ENCODE results near the gene CANT1. TPM values are rescaled to one million over a fixed set of nuclear protein-coding genes. Genes with fewer than 3 reads are reported as not detected.

CANT1 gene
- total RNA-seq, 1 donor from 2014 or later: 72.1 TPM

GRCh38 chr17:79023886-79024771 lies 14.6 kb upstream of the CANT1 start, which contains the start of gene C1QTNF1:
C1QTNF1 (plus strand) TSS chr17:79024169; CDS start chr17:79043969, 19,800 bp downstream.
- TF ChIP-seq, protein P1, sequence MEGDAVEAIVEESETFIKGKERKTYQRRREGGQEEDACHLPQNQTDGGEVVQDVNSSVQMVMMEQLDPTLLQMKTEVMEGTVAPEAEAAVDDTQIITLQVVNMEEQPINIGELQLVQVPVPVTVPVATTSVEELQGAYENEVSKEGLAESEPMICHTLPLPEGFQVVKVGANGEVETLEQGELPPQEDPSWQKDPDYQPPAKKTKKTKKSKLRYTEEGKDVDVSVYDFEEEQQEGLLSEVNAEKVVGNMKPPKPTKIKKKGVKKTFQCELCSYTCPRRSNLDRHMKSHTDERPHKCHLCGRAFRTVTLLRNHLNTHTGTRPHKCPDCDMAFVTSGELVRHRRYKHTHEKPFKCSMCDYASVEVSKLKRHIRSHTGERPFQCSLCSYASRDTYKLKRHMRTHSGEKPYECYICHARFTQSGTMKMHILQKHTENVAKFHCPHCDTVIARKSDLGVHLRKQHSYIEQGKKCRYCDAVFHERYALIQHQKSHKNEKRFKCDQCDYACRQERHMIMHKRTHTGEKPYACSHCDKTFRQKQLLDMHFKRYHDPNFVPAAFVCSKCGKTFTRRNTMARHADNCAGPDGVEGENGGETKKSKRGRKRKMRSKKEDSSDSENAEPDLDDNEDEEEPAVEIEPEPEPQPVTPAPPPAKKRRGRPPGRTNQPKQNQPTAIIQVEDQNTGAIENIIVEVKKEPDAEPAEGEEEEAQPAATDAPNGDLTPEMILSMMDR (IDR thresholded peaks at IDR 0.05; ENCODE audit: insufficient read depth, low read depth, low read length): no peak
- peak; percentile 62 for TF ChIP-seq EZH2 (IDR thresholded peaks at IDR 0.05; ENCODE audit: insufficient read depth, low read length)
- no peak for DNase-seq (ENCODE audit: low read depth)

GRCh38 chr17:79023180-79023705 lies 13.7 kb upstream of the CANT1 start:
- Histone ChIP-seq H3K4me3 (ENCODE audit: insufficient read depth, low read depth, low read length) (no peak overlapping the region), H3K79me2 (ENCODE audit: insufficient read depth, low read length) (no peaks in the 10 kb centered on the region), H2AFZ (ENCODE audit: low read depth, low read length) (no peak overlapping the region), H3K27ac (ENCODE audit: low read depth, low read length) (no peak overlapping the region), H3K4me2 (ENCODE audit: low read length) (peak overlapping the region; percentile 96), H4K20me1 (ENCODE audit: insufficient read depth, low read length) (no peaks in the 10 kb centered on the region), H3K9me3 (ENCODE audit: insufficient read depth, low read depth, low read length) (no peaks in the 10 kb centered on the region), H3K4me1 (ENCODE audit: insufficient read depth, low read length) (peaks cover 30% of the 10 kb centered on the region), H3K27me3 (ENCODE audit: insufficient read depth, low read length) (peaks cover 26% of the 10 kb centered on the region), H3K36me3 (ENCODE audit: insufficient read depth, low read length) (no peaks in the 10 kb centered on the region), H3K9ac (ENCODE audit: low read length) (no peak overlapping the region)
- H3K27me3 Mint-ChIP-seq (ENCODE audit: low read depth, unreplicated experiment): peaks cover 51% of the 10 kb centered on the region
- FAIRE-seq: no peak
- no peak overlapping the region for H3K27ac Mint-ChIP-seq (ENCODE audit: unreplicated experiment)
- TF ChIP-seq EZH2 (IDR thresholded peaks at IDR 0.05; ENCODE audit: insufficient read depth, low read length): no peak
- TF ChIP-seq, protein P1 (IDR thresholded peaks at IDR 0.05; ENCODE audit: insufficient read depth, low read depth, low read length): no peak
- H3K4me3 Mint-ChIP-seq (ENCODE audit: unreplicated experiment): peak overlapping the region; percentile 78
- peaks cover 15% of the 10 kb centered on the region for H3K4me1 Mint-ChIP-seq (ENCODE audit: low read depth, unreplicated experiment)
- H3K36me3 Mint-ChIP-seq (ENCODE audit: low read depth, unreplicated experiment): no peaks in the 10 kb centered on the region
- DNase-seq (ENCODE audit: low read depth): no peak
- H3K9me3 Mint-ChIP-seq (ENCODE audit: unreplicated experiment): peaks cover 2% of the 10 kb centered on the region

More at GRCh38 chr17:79023886-79024771, 14.6 kb upstream of the CANT1 start, which contains the start of gene C1QTNF1:
- Mint-ChIP-seq H3K4me3 (ENCODE audit: unreplicated experiment) (peak within 1 kb of the TSS; percentile 85), H3K9me3 (ENCODE audit: unreplicated experiment) (peaks cover 2% of the 10 kb centered on the region), H3K36me3 (ENCODE audit: low read depth, unreplicated experiment) (no peaks in the 10 kb centered on the region), H3K4me1 (ENCODE audit: low read depth, unreplicated experiment) (peaks cover 17% of the 10 kb centered on the region), H3K27me3 (ENCODE audit: low read depth, unreplicated experiment) (peaks cover 55% of the 10 kb centered on the region), H3K27ac (ENCODE audit: unreplicated experiment) (no peak within 1 kb of the TSS)
- no peak for FAIRE-seq
- H4K20me1 ChIP-seq (ENCODE audit: insufficient read depth, low read length): no peaks in the 10 kb centered on the region
- no peak within 1 kb of the TSS for H3K27ac ChIP-seq (ENCODE audit: low read depth, low read length)
- no peaks in the 10 kb centered on the region for H3K36me3 ChIP-seq (ENCODE audit: insufficient read depth, low read length)
- H3K79me2 ChIP-seq (ENCODE audit: insufficient read depth, low read length): no peaks in the 10 kb centered on the region
- H3K9ac ChIP-seq (ENCODE audit: low read length): peak within 1 kb of the TSS; percentile 51
- peak within 1 kb of the TSS; percentile 79 for H2AFZ ChIP-seq (ENCODE audit: low read depth, low read length)
- peaks cover 28% of the 10 kb centered on the region for H3K27me3 ChIP-seq (ENCODE audit: insufficient read depth, low read length)
- H3K4me2 ChIP-seq (ENCODE audit: low read length): peak within 1 kb of the TSS; percentile 96
- no peaks in the 10 kb centered on the region for H3K9me3 ChIP-seq (ENCODE audit: insufficient read depth, low read depth, low read length)
- H3K4me1 ChIP-seq (ENCODE audit: insufficient read depth, low read length): peaks cover 30% of the 10 kb centered on the region
- peak within 1 kb of the TSS; percentile 64 for H3K4me3 ChIP-seq (ENCODE audit: insufficient read depth, low read depth, low read length)

Measured in astrocyte (in vitro differentiated cells and primary cell).